DMS 273 treated with DMSO at 0.1 percent for 48 hours (cell line): ENCODE data around the gene C2CD4D.
"Not testable (repeated sequence)": the region's sequence is repeated elsewhere in the genome, so short reads cannot be mapped to it uniquely, and the experiment has no call there.

Source experiments
- DNase-seq: peaks from one replicate; lab custom pipeline; 2025; lab: John Stamatoyannopoulos, UW

Gene C2CD4D

DNA sequence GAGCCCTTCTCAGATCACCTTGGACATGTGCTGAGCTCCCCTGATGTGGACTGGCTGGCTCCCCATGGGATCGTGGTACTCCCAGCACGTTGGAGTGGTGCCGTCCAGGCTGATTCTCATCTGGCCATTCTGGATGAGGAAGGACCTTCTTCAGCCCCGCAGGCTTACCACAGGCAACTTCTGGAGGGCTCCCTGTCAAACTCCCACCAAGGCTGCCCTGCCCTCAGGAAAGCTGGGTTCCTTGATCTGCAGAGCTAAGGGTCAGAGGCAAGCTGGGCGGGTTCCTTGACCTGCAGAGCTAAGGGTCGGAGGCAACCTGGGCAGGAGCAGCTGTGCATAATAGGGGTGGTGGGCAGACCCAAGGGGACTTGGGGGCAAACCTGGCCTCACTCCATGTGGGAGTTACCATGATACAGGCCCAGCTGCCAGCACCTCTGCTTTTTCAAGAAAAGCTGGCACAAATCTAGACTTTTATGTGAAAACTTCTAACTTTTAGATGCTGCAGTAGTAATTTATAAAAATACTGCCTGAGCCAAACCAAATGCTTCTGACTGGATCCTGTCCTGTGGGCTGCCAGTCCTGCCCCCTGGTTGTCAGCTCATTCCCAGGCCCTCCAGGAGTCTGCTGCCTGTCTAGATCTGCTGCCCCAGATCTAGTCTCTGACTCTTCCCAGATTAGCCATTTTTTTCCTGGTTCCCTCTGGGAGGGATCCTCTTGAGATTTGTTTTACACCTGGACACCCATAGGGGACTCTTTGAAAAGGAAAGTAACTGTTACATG lies 19.5 kb upstream of the C2CD4D start:
- no peak for DNase-seq

DNA sequence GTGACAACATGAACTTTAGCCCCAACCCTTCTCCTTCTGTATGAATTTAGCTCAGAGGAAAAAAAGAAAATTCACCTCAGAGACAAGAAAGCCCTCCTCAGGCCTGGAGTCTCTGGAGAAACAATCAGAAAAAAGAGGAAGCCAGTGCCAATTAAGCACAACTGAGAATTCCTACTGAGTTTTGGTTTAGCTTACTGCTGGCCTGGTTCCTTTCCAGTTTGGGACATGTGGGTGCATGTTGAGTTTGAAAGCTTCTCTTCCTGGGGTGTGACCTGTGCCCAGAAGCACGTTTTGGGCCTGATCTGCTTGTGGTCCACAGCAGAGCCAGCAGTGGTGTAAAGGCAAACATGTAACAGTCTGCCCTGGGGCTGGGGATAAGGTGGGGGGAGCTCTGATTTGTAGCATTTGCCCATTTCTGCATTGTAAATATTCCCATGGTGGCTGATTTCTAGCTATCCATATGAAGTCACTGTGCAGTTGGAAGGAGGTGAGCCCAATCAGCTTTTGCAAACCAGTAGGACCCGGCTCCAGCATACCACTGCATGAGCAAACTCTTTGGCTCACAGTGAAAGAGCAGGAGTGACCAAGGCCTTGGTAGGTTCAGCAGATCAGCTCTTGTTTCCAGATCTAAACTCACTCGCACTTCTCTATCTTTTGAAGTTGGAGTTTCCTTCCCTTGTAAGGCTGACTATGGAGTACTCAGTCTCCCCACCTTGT lies 18.6 kb upstream of the C2CD4D start:
- no peak for DNase-seq

DNA sequence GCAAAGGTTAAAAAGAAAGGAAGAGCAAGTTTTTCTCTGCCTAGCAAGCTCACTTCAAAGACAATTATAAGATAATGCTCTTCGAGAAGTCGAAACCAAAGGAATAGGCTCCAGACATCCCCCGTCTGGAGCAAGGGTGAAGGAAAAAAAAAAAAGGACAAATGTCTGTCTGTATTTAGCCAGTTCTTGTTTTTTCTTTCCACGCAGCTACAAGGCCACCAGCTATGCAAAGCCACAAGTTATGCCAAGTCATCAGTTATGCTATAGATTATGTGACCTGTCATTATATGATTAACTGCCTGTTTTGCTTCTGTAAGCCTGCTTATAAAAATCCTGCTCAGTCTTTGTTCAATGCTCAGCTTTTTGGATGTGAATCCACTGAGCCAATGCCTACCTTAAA lies 16.3 kb upstream of the C2CD4D start:
- no peak for DNase-seq

DNA sequence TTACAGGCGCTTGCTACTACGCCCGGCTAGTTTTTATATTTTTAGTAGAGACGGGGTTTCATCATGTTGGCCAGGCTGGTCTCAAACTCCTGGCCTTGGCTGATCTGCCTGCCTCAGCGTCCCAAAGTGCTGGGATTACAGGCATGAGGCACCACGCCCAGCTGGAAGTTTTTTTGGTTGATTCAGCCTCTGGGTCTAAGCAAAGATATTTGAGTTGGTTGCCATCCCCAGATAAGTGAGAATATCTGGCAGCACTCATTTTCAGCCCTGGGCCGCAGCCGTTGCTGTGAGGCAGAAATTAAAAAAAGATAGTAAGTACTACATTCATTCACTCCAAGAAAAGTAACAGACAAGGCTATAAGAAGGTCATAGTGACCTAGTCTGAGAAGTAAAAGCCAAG lies 15.9 kb upstream of the C2CD4D start:
- DNase-seq = not testable (repeated sequence)

DNA sequence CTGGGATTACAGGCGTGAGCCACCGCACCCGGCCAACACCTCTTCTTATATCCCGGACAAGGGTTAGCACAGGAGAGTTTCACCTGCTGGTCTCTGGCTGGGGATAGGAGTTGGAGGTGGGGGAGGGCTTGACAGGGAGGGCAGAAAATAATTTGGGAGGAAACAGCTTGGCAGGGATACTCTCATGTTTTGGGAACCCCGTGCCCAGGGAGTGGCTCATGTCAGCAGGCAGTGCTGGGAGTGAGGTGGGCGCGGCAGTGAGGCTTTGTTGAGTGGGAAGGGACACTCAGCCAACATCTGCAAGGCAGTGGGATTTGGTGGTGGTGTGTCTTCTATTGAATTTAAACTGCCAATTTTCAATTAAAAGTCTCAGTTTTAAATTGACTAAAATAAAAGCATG lies 15.0 kb upstream of the C2CD4D start:
- no peak for DNase-seq

DNA sequence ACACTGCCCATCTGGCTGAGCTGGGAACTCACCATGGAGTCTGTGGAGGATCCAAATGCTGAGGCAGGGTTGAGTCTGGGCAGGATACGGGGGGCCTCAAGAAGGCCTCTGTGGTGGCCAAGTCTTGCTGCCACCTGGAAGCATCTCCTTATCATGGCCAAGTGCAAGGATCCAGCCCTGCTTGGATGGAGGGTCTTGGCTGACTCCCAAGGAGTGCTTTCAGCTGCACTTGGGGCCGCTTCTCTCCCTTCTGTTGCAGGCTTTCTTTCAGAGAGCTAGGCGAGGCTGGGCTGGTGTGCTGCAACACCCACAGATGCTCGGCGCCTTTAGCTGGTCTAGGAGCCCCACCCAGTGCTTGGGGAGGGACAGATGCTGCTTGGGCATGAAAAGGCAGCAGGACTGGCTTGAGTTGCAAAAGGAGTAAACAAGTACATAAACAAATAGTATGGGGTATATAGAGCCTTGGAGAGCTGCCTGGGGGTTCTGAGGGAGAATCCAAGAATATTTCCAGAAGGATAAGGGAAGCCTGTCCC lies 13.9 kb upstream of the C2CD4D start, which contains the start of gene THEM5:
Gene THEM5 (minus strand): TSS at position 302 of the 533 bp plus-strand sequence. CDS start 147 bp downstream, at position 155.
- DNase-seq = no peak

DNA sequence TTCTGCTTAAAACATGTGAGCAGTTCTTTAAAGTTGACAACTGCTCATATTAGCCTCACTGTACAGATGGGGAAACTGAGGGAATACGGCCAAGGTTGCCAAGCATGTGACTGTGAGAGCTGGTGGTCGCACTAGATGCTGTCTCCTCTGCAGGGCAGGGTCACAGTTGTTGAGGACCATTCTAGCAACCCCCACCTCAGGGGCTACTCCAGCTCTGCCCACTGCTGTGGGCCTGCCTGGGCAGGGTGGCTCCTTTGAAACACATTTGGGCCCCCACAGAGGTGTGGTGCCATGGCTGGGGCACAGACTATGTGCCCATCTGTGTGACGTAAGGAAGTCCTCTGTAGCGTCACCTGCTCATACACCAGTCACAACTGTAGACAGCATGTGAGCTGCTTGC lies 13.1 kb upstream of the C2CD4D start:
- no peak for DNase-seq

DNA sequence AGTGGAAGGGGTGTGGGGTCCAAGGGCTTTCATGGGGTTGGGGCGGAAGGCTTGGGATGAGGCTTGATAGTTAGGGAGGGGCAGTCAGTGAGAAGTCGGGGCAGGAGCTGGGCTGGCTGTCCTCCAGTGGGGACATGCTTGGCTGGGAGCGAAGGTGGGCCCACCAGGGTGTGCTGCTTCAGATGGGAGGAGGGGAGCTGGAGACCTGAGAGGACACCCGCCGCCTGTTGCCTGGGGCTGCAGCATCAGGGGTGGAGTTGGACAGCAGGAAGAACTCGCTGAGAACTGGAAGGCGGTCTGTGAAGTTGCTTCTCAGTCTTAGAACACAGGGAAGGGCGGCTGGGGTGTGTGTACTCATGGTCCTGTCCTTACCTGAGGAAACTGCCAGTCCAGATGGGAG lies 12.3 kb upstream of the C2CD4D start:
- DNase-seq = no peak

DNA sequence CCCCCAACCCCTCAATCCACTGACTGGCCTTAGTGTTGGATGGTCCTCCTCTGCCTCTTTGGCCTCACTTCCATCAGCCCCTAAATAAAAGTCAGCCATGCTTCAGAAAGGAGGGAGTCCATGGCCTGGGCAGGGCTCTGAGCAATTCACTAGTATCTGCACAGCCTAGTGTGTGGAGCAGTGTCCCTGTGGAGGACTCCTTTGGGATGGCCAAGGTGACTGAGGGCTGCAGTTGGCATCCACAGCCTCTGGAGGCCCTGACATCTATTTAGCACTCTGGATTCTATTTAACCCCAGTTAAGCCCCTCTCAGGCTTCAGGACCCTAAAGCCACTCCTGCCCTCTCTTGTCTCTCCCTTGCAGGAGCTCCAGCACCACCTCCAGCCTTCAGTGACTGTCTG lies 10.3 kb upstream of the C2CD4D start:
- DNase-seq = no peak

DNA sequence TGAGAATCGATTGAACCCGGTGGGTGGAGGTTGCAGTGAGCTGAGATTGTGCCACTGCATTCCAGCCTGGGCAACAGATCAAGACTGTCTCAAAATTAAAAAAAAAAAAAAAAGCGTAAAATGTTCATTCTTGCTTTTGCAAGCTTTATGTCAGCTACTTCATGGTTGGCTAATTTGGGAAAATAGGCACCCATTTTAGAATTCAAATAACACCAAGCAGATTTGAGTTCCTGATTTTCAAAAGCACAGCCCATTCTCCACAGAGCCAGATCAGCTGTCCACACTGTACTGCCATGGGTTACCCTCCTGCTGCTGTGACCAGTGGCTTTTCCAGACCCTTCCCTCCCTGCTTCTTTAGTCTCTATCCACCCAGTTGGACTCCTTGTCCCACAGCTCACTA lies 9.5 kb upstream of the C2CD4D start:
- DNase-seq = no peak

DNA sequence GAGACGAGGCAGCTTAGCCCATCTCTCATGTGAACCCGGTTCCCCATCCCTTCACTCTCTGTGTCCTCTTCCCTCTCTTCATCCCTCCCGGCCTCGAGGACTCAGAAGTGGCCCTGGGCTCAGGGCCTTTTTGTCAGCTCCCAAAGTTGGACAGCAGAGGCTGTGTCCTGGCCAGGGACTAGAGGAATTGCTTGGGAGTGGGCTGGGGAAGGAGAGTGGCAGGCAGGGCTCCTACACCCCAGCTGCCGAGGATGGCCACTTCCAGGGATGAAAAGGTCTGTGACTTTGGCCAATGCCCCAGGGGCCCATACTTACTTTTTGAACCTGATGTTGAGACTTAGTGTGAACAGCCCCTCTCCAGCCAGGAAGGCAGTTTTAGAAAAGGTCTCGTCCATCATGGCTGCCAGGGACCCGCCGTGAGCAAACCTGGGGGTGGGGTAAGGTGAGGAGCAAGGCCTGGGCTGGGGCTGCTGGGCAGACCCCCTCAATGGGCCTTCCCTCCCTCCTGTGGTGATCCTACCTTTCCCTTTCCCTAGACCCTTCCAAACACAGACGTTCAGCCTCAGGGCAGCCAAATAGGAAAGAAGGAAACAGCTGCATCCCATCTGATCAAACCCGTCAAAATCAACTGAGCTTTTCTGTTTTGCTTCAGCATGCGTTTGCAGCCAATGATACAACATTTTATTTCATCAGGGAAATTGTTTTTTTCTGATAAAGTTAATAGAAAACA lies 8.4 kb upstream of the C2CD4D start:
- DNase-seq = no peak

DNA sequence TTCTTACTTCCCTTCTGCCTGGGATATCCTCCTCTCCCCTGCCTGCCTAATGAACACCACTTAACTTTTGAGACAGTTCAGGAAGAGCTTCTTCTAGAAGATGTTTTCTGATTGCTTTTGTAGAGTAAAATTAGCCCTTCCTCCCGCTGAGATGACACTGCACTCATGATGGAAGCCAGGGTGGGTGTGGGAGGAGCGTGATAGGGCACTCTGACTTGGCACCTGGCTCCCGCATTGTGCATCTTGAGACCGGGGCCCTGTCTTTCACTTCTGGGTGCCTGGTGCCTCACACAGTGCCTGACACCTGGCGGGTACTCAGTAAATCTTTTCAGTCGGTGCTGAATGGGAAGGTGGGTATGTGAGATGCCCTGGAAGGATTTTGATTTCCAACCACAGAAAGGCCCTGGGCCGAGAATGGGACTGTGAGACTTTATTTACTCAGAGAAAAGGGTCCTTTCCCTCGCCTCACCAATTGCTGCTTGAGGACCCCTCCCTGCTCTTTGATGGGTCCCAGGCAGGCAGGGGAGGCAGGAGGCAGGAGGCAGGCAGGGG lies 7.1 kb upstream of the C2CD4D start:
- no peak for DNase-seq

DNA sequence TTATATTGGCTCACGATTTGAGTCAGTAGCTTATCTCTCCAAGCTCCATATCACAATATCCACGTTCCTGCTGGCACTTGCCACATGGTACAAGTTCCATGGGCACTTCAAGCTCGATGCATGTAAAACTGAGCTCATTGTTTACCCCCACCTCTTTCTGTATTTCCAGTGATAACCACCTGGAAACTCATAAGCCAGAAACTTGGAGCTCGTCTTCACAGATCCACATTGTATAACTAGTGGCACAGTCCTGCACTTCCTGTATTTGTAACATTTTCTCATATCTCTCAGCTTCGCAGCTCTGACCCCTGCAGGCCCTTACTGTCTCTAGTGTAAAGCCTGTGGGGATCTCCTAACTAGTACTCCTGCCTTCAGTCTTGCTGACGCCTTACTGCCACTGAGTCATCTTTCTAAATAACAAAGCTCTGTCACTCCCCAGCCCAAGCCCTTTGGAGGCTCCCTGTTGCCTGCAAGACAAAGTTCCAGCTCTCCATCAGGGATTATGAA lies 6.5 kb upstream of the C2CD4D start:
- DNase-seq = no peak

DNA sequence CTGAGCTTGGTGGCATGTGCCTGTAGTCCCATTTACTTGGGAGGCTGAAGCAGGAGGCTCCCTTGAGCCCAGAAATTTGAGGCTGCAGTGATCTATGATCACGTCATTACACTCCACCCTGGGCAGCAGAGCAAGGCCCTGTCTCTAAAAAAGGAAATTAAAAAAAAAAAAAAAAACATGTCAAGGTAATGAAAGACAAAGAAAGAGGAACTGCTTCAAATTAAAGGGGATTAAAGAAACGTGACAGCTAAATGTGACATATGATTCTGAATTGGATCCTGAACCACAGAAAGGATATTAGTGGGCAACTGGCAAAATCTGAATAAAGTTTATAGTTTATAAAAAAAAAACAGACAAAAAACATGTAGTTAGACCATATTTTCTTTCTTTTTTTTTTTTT lies 3.8 kb upstream of the C2CD4D start:
- DNase-seq = no peak

DNA sequence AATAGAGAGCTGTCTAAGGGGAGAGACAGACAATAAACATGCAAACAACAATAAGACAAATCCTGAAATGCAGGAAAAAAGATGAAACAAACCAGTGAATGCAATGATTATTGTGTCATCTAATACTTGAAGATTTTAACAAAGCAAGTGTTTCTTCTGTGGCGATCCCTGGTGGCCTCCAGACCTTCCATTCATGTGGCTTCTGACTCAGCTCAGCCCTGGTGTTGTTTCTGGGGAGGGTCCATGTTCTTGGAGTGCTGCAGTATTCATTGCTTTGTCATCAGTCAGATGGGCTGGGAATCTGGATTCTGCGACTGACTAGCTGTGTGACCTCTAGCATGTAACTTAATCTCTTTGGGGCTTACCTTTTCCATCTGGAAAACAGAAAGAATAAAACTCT lies 1.5 kb upstream of the C2CD4D start:
- no peak for DNase-seq

DNA sequence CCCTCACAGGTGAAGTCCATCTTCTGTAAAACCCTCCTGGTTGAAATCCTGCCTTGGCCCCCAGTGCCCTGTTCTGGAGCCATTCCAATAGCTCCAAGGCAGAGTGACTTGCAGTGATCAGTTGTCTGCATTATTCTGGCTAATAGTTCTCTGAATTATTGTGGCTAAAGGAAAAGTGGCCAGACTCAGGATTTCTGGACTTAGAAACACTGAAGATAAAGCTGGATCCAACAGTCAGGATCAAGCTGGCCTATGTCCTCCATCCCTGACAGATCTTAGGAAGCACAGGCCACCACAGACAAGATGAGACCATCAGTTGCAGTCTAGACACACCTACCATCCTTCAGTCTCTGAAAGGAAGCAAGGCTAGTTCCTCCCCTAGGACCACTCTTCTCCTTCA lies 801 bp upstream of the C2CD4D start:
- DNase-seq = no peak

DNA sequence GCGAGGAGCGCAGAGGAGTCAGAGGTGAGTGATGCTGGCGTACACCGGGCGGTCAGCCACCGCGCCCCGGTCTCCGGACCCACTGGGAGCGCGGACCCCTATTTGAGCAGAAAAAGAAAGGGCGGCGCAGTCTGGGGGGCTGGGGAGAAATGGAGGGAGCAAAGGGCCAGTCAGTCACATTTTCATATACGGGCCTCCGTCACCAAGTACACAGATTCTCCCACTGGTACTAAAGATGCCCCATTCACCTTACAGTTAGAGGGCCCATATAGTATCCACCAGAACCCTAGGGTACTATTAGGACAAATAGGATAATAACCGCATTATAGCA lies 573 bp downstream of the C2CD4D start:
- no peak for DNase-seq

DNA sequence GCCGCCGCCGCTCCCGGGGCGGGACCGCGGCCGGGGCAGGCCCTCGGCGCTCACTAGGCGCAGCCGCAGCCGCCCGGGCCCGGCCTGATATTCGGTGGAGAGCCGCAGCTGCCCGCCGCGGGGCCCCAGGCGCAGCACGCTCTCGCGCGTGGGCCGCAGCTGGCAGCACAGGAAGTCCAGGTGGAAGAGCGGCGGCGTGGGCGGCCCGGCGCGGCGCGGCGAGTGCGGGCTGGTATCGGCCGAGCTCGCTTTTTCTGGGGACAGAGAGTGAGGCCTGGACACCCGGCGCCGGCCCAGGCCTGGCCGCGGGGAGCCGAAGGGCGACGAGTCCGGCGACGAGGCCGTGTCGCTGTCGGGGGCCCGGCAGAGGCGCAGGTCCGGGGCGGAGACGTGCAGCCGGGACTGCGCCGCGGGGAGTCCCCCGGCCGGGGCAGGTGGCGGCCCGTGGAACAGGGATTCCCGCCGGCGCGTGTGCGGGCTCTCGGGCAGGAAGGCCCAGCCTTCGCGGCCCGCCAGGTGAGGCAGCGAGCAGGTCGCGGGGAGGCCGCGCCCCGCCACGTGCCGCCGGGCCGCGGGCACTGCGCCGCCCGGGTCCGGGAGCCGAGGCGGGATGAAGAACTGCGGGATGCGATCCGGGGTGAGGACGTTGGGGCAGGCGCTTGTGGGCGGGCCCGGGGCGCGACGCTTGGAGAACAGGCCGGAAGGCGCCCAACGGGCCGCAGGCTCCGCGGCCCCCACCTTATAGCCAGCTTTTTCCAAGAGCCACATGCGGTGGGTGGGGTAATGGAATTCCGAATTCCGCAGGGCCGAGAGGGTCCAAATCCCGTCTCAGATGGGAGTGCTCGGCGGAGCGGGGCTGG lies 1.2 kb downstream of the C2CD4D start:
- no peak for DNase-seq

DNA sequence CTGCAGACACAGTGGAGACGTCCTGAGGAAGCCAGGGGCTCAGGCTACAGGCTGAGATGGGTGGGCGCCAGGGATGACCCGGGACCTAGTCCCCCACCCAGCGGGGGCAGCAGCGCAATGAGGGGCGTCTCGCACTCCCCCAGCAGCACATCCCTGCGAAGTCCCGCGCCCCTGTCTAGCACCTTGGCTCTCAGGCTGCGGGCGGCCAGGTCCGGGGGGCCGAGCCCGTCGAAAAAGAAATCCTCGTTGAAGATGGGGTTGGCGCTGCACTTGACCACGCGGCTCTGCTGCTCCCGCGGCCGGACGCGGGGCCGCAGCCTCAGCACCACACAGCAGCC lies 1.8 kb downstream of the C2CD4D start:
- DNase-seq = no peak

DNA sequence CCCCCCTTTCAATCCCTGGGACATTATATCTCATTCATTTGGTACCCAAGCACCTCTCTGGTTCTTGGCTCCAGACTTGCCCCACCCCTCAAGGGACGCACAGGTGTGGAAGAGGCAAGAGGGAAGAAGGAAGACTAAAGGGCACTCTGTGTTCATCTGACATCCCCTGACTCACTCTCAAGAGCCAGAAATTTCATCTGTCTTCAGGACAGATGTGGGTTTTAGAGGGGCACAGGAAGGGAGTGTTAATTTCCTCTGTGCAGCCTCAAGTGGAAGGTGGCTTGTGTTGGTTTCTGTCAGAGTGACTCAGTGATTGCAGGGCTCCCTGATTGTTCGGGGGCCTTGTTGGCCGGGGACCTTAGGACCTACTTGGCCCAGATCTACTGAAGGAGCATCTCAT lies 2.4 kb downstream of the C2CD4D start:
- DNase-seq = no peak

DNA sequence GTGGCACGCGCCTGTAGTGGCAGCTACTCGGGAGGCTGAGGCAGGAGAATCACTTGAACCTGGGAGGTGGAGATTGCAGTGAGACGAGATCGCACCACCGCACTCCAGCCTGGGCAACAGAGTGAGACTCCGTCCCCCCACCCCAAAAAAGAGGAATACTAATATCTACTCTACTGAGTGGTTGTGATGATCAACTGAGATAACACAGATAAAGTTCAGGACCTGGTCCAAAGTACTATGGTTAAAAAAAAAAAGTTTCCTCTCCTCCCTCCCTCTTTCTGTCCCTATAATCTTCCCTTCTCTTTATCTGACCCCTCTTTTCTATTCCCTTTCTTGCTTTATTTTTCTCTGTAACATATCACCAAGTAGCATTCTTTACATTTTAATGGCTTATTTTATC lies 4.0 kb downstream of the C2CD4D start:
- DNase-seq = no peak

DNA sequence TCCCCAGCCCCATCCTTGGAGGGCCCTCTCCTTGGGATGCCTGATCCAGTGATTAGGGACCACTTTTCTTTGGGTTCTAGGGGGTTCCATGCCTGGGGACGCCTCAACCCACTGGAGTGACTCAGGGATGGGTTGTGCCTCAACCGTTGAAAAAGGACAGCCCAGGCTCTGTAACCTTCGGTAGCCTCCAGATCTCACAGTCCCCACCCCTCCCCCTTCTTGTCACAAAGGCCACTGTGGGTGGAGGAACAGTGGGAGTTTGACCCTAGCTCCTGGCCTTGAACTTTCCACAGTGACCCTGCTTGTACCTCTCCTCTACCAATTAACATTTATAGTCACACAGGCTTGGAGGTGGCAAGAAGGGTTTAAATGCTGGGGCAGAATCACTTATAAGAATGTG lies 5.4 kb downstream of the C2CD4D start:
- DNase-seq = no peak
